ENCODE measurements around the gene KCNJ12. TPM values are rescaled to one million over a fixed set of nuclear protein-coding genes. Genes with fewer than 3 reads are reported as not detected.
"Not testable (repeated sequence)": the region's sequence is repeated elsewhere in the genome, so short reads cannot be mapped to it uniquely, and the experiment has no call there.

The KCNJ12 gene
- total RNA-seq, 1 donor from 2014 or later = 6.7 TPM

DNA sequence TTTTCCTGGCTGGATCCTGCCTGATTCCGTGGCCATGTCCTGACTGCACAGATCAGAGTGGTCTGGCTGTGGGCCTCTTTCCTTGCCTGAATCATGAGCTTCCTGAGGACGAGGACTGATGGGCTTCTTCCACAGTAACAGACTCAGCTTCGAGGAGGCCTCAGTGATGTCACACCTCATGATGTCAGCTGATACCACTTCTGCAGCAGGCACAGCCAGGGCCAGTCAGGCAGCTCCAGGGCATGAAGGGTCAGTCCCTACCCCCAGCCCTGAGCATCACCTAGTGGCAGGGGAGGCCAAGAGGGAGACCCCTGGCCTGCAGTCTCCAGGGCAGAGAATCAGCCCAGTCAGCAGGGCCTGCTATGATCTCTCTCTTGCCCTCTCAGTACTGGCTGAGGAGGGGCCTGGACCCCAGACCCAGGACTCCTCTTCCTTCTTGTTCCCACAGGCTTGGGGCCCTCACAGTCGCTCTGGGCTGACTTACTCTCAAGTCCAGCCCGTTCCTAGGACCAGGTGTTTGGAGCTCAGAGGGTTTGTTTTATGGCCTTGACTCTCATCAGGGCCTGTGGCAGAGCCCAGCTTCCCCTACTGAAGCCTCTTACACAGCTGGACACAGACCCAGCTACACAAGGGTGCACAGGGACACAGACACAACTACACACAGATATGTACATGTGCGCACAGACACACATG, 26.7 kb upstream of the KCNJ12 start:
- not testable (repeated sequence) for DNase-seq (ENCODE audit: low read depth)

DNA sequence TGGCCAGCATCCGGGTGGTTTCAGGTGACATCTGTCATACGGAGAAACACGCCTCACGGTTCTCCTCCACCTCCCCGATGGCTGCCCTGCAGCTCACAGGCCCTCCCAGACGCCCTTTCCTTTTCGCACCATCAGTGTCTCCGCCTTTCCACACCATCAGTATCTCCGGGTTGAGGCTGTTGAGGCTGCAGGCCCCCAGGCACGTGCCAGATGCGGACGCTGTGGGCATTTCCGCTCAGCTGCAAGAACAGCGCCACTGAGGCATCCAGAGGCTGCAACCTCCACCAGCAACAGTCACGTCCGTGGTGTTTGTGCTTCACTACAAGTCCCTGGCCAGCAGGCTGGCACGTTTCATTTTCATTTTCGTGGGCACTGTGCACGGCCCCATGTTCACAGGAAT, 25.7 kb upstream of the KCNJ12 start:
- not testable (repeated sequence) for DNase-seq (ENCODE audit: low read depth)

- DNase-seq (ENCODE audit: low read depth) = no peak
Observed at GRCh38 chr17:21351366-21352065, 24.6 kb upstream of the KCNJ12 start.

GRCh38 chr17:21352221-21352980, 23.8 kb upstream of the KCNJ12 start:
- no peak for DNase-seq (ENCODE audit: low read depth)

DNA sequence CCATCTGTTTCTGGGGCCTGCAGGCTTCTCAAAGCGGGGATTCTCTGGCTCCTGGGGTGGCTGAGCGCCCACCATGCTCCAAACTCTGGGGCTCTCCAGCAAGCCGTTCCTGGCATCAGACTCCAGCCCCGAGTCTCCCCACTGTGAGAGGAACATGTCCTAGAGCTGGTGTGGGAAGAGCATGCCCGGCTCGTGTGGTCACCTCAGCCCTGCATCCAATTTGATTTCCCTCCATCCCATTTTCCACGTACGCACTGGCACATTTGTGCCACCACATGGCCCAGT, 23.2 kb upstream of the KCNJ12 start:
- no peak for DNase-seq (ENCODE audit: low read depth)

- DNase-seq (ENCODE audit: low read depth) = no peak
Observed at GRCh38 chr17:21353326-21354010, 22.7 kb upstream of the KCNJ12 start.

DNA sequence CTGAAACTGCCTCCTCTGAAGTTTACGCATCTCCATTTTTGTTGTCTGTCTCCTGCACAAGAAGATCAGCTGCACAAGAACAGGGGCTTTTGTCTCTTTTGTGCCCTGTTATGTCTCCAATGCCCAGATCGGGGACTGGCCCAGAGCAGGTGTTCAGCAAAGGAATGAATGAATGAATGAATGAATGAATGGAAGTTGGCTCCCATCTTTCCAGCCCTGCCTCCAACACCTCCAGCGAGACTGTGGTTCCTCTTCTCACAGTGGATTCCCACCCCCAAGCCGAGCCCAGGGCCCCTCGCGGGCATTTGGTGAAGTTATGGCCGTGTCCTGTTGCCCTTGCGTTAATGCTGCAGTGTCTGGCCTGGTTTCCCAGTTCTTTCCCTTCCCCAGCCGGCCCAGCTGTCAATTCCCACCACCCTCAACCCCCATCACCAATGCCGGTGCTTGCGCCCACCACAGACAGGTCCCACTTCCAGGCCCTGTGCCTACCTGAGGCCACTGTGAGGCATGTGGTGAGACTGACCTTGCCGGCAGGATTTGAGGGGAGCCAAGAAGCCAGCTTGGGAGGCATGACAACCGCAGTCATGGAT, 21.3 kb upstream of the KCNJ12 start:
- DNase-seq (ENCODE audit: low read depth) = no peak

- no peak for DNase-seq (ENCODE audit: low read depth)
Observed at GRCh38 chr17:21355586-21355985, 20.6 kb upstream of the KCNJ12 start.

DNA sequence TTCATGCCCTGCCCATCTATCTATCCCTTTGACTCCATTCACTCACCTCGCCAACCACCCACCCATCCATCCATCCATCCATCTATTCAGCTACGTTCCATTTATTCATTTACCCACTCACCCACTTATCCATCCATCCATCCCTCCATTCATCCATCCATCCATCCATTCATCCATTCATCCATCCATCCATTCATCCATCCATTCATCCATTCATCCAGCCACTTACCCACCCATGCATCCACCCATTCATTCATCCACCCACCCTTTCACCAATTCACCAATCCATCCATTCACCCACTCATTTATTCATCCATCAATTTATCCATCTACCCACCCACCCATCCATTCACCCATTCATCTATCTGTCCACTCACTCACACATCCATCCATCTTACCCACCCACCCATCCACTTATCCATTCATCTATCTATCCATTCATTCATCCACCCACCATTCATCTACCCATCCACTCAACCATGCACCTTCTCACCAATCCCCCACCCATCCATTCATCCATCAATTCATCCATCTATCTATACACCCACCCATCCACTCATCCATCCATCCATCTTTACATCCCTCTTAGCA, 19.5 kb upstream of the KCNJ12 start:
- no peak for DNase-seq (ENCODE audit: low read depth)

DNA sequence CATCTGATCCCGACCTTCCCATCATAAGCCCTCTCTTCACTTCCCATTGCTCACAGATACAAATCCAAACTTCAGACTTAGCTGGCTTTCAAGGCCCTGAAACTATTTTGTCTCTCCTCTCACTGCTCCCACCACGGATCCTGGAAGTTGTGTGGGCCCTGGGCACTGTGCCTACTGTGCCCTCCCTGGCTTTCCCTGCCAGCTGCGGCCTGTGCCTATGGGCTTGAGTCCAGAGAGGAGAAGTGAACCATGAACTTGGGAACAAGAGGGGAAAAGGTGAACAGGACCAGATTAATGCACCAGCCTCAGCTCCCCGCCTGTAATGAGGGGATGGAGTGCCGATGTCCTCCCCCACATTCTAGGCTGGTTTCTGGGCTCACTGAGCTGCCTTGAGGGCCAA, 18.9 kb upstream of the KCNJ12 start:
- no peak for DNase-seq (ENCODE audit: low read depth)

- DNase-seq (ENCODE audit: low read depth) = no peak
Observed at GRCh38 chr17:21357696-21358656, 18.2 kb upstream of the KCNJ12 start.

DNA sequence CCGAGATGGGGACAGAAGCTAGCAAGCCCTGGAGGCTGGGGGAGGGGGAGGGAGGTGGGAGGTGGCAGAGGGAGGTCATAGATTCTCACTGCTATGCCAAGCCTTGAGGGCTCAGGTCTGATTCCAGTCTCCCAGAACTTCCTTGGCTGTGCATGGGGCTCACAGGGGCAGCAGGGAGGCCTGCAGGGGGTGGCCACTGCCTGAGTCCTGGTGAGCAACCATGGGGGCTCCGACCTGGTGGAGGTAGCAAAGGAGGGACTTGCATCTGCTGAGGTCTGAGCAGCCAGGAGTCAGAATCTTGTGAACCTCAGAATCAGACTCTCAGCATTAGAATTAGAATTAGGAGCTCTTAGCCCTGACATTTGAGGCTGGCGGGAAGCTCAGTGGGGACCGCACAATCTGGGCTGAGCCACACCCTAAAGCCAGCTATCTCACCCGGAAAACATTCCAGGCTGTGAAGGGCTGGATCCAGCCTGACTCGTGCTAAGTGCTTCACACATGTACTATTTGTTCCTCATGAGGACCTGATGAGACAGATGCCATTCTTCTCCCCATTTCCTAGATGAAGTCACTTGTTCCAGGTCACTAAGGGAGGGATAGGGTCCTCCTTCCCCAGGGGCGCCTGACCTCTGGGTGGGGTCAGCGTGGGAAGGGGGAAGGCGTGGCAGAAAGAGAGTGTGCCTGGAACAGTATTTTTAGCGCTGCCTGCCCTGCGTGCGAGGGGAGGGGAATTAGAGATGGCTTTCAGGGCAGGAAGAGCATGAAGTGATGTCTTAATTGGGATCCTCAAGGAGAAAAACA, 17.3 kb upstream of the KCNJ12 start:
- DNase-seq (ENCODE audit: low read depth) = no peak

DNA sequence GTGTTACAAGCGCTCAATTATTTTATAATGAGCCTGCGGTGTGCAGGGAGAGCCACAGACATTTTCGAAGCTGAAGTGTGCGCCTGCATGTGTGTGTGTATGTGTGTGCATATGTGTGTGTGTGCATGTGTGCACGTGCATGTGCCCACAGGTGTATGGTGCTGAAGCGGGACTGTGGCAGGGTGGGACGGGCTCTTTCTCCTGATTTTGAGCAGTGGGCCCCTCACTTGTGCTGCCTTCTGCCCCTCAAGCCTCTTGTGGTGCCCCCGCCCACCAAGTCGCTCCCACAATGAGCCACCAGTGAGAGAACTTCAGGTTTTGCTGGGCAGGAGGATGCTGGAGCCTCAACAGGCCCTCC, 16.7 kb upstream of the KCNJ12 start:
- no peak for DNase-seq (ENCODE audit: low read depth)

GRCh38 chr17:21360048-21360447, 16.1 kb upstream of the KCNJ12 start:
- DNase-seq (ENCODE audit: low read depth) = no peak

DNA sequence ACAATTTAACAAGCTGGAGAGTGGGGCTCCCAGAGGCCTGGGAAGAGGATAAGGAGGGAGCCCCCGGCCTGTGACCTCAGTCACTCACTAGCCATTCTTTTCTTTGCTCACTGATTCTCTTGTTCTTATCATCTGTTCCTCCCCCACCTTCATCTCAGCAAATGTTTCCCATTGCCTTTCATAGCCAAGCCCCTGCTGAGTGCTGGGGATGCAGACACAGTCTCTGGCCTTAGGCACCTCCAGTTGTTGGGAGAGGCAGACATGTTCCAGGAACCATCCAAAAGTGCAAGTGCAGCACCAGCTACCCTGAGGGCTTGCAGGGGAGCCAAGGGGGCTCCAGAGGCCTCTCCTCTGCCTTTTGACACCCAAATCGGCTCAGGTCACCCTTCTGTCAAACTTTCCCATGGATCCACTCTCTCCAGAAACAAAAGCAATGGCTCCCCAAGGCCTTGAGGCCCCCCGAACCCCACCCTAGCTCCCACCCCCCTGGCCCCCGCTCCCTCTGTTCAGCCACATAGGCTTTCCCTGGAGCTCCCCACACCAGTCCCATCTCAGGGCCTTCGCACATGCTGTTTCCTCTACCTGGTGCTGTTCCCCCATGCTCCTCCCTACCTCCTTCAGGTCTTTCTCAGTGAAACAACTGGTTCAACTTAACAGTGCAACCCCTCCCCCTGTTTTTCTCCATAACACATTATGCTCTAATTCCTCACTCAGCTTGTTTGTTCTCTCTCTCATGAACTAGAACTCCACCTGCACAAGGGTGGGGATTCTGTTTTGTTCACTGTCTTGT, 14.9 kb upstream of the KCNJ12 start:
- no peak for DNase-seq (ENCODE audit: low read depth)

- no peak for DNase-seq (ENCODE audit: low read depth)
Observed at GRCh38 chr17:21362331-21362931, 13.7 kb upstream of the KCNJ12 start.

GRCh38 chr17:21363776-21364642, 12.1 kb upstream of the KCNJ12 start:
- DNase-seq (ENCODE audit: low read depth) = no peak

DNA sequence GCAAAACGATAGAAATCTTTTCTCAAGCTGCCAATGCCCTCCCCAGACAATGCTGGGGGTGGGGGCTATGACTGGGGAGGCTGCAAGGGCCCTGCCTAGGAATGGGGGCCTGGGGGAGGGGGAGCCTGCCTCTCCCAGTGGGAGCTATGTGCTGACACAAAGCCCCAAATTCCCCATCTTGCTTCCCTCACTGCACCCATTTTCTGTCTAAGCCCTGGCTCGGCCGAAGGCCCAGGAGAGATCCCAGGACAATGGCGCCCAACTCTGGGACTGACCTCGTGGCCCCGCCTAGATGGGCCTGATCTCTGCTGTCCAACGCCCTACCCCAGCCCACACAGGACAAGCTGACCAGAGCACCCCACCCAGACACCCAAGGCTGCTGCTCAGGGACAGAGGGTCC, 11.1 kb upstream of the KCNJ12 start:
- no peak for DNase-seq (ENCODE audit: low read depth)
